HS-5 (cell line): ENCODE data around the gene PABPC5.

Experiments
- DNase-seq: peaks from one replicate; pipeline ENCODE4 v3.0.0-alpha.2; 2012; ENCODE audit warnings: low read depth

PABPC5 gene

GRCh38 chrX:91434351-91435168 is at the start of gene PABPC5:
Gene PABPC5 (plus strand): TSS chrX:91434839. CDS start chrX:91435578, 739 bp downstream.
- DNase-seq: no peak

DNA sequence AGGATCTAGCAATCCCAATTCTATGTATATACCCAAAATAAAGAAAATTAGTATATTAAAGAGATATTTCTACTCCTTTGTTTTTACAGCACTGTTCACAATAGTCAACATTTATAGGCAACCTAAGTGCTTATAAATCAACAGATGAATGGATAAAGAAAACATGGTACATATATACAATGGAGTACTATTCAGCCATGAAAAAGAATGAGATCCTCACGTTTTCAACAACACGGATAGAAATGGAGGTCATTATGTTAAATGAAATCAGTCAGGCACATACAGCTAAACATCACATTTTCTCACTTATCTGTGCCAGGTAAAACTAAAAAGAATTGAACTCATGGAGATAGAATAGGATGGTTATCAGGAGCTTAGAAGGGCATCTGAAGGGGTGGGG is 45.6 kb upstream of the PABPC5 start:
- no peak for DNase-seq

DNA sequence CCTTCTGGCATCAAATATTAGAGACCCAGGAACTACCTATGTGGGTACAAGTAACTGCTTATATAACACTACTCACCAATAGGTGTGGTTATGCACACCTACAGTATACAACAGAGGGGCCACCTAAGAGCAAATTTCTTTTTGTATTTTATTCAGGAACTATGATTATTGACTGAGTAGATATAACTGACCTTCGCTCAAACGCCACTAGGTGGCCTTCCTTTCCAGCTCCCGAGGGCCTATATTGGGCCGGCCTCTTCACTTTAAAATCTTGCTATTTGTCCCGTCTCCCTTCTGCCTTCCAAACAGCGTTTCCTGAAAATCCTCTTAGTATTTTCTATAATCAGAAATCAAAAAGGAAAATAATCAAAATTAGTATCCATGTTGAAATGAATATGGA is 19.9 kb upstream of the PABPC5 start:
- no peak for DNase-seq

GRCh38 chrX:91435395-91435794 is 756 bp downstream of the PABPC5 start:
- no peak for DNase-seq
